Bronchial epithelial cell (primary cell): ENCODE data around the gene NAT9. TPM values are rescaled to one million over a fixed set of nuclear protein-coding genes. Genes with fewer than 3 reads are reported as not detected.

Source experiments
- DNase-seq: peaks from one replicate; pipeline ENCODE4 v3.0.0-alpha.2; 2010; ENCODE audit warnings: low read depth
- FAIRE-seq: peaks from 2 replicates; lab custom pipeline; 2011; peaks lifted over from hg19 to GRCh38; lab: Jason Lieb, UNC
- H3K27me3 ChIP-seq: 2 replicates; pipeline ENCODE4 v1.5.1; 2011; ENCODE audit warnings: low read length; ENCODE audit not compliant: control insufficient read depth, insufficient read depth
- H3K36me3 ChIP-seq: 2 replicates; pipeline ENCODE4 v1.5.1; 2011; ENCODE audit warnings: low read length; ENCODE audit not compliant: control insufficient read depth, insufficient read depth
- H3K4me3 ChIP-seq: 2 replicates; pipeline ENCODE4 v1.5.1; 2011; ENCODE audit warnings: mild to moderate bottlenecking, low read depth, low read length, control low read depth
- total RNA-seq: library from RNA; depleted of rRNA; stranded (reverse); fragments of >200 nt; gene quantifications from 2 replicates; pipeline ENCODE4 v1.2.1, GENCODE V29; 2014
- TF ChIP-seq, protein P1 (sequence below): IDR thresholded peaks from 2 replicates; pipeline ENCODE4 v1.5.1; 2011; ENCODE audit warnings: mild to moderate bottlenecking, moderate library complexity, low read length, control low read depth, inconsistent platforms; ENCODE audit not compliant: insufficient read depth, severe bottlenecking

Gene NAT9
- total RNA-seq, 1 donor from 2014 or later: 64.5 TPM

- H3K4me3 ChIP-seq: no peak overlapping the region
- FAIRE-seq: no peak
- H3K27me3 ChIP-seq: no peaks in the 10 kb centered on the region
- H3K36me3 ChIP-seq: peaks cover 13% of the 10 kb centered on the region
- no peak for DNase-seq
- TF ChIP-seq, protein P1, sequence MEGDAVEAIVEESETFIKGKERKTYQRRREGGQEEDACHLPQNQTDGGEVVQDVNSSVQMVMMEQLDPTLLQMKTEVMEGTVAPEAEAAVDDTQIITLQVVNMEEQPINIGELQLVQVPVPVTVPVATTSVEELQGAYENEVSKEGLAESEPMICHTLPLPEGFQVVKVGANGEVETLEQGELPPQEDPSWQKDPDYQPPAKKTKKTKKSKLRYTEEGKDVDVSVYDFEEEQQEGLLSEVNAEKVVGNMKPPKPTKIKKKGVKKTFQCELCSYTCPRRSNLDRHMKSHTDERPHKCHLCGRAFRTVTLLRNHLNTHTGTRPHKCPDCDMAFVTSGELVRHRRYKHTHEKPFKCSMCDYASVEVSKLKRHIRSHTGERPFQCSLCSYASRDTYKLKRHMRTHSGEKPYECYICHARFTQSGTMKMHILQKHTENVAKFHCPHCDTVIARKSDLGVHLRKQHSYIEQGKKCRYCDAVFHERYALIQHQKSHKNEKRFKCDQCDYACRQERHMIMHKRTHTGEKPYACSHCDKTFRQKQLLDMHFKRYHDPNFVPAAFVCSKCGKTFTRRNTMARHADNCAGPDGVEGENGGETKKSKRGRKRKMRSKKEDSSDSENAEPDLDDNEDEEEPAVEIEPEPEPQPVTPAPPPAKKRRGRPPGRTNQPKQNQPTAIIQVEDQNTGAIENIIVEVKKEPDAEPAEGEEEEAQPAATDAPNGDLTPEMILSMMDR: no peak
Observed at GRCh38 chr17:74752822-74753401, 23.2 kb downstream of the NAT9 start.

GRCh38 chr17:74752415-74752814 is 23.7 kb downstream of the NAT9 start:
- Histone ChIP-seq H3K36me3 (peaks cover 13% of the 10 kb centered on the region), H3K4me3 (no peak overlapping the region), H3K27me3 (no peaks in the 10 kb centered on the region)
- TF ChIP-seq, protein P1: no peak
- DNase-seq (no peak), FAIRE-seq (no peak)

- DNase-seq (no peak), FAIRE-seq (no peak)
- Histone ChIP-seq H3K36me3 (peaks cover 13% of the 10 kb centered on the region), H3K4me3 (peak overlapping the region; percentile 100), H3K27me3 (no peaks in the 10 kb centered on the region)
- TF ChIP-seq, protein P1: no peak
Observed at GRCh38 chr17:74750327-74751069, 25.6 kb downstream of the NAT9 start.

- no peak for FAIRE-seq
- DNase-seq: no peak
- TF ChIP-seq, protein P1: no peak
- peaks cover 10% of the 10 kb centered on the region for H3K36me3 ChIP-seq
- H3K4me3 ChIP-seq: peak overlapping the region; percentile 100
- H3K27me3 ChIP-seq: no peaks in the 10 kb centered on the region
Observed at GRCh38 chr17:74750039-74750326, 26.2 kb downstream of the NAT9 start.

- Histone ChIP-seq H3K27me3 (no peaks in the 10 kb centered on the region), H3K36me3 (peaks cover 10% of the 10 kb centered on the region), H3K4me3 (peak overlapping the region; percentile 100)
- FAIRE-seq: no peak
- TF ChIP-seq, protein P1: no peak
- no peak for DNase-seq
Observed at GRCh38 chr17:74749279-74750038, 26.7 kb downstream of the NAT9 start.
